ENCODE data around the gene PEAR1. TPM values are rescaled to one million over a fixed set of nuclear protein-coding genes. Genes with fewer than 3 reads are reported as not detected.

PEAR1 gene
- polyA plus RNA-seq, 1 experiment = 14.9 TPM

GRCh38 chr1:156880473-156880872 lies 13.0 kb upstream of the PEAR1 start:
- ChIA-PET POLR2A (no interaction called here), CTCF (interaction anchor here (0.9 to 1.5 kb wide), 4 partner anchors 10 to 191 kb away, joined by 3 to 8 read pairs (median 6); partner anchors contain the start of gene NTRK1)
- no peak for DNase-seq (ENCODE audit: low read depth, low spot score)
- no peak for TF ChIP-seq CTCF (IDR thresholded peaks at IDR 0.05; ENCODE audit: low read depth, low read length)
- Histone ChIP-seq H3K27ac (ENCODE audit: low read depth, low read length) (no peak overlapping the region), H3K27me3 (ENCODE audit: control insufficient read depth, insufficient read depth, low read length) (peaks cover 87% of the 10 kb centered on the region), H3K4me3 (ENCODE audit: low read depth, low read length) (no peak overlapping the region), H3K9me3 (ENCODE audit: control insufficient read depth, insufficient read depth, low read length) (no peaks in the 10 kb centered on the region)

- no peak for TF ChIP-seq CTCF (IDR thresholded peaks at IDR 0.05; ENCODE audit: low read depth, low read length)
- no peaks in the 10 kb centered on the region for H3K9me3 ChIP-seq (ENCODE audit: control insufficient read depth, insufficient read depth, low read length)
- POLR2A ChIA-PET = no interaction called here
- CTCF ChIA-PET = interaction anchor here (0.9 to 1.4 kb wide), 2 partner anchors 9 to 192 kb away, joined by 3 to 6 read pairs; no protein-coding TSS in a partner anchor
- no peak overlapping the region for H3K27ac ChIP-seq (ENCODE audit: low read depth, low read length)
- H3K27me3 ChIP-seq (ENCODE audit: control insufficient read depth, insufficient read depth, low read length) = peaks cover 84% of the 10 kb centered on the region
- no peak for DNase-seq (ENCODE audit: low read depth, low spot score)
- no peak overlapping the region for H3K4me3 ChIP-seq (ENCODE audit: low read depth, low read length)
These were observed 12.4 kb upstream of the PEAR1 start for GRCh38 chr1:156881101-156881500.

GRCh38 chr1:156881663-156882062 lies 11.9 kb upstream of the PEAR1 start:
- CTCF ChIA-PET = interaction anchor here (0.9 kb wide), 1 partner anchor 8 kb away, joined by 6 read pairs; no protein-coding TSS in a partner anchor
- Histone ChIP-seq H3K9me3 (ENCODE audit: control insufficient read depth, insufficient read depth, low read length) (no peaks in the 10 kb centered on the region), H3K4me3 (ENCODE audit: low read depth, low read length) (no peak overlapping the region), H3K27ac (ENCODE audit: low read depth, low read length) (no peak overlapping the region), H3K27me3 (ENCODE audit: control insufficient read depth, insufficient read depth, low read length) (peaks cover 81% of the 10 kb centered on the region)
- POLR2A ChIA-PET = no interaction called here
- no peak for DNase-seq (ENCODE audit: low read depth, low spot score)
- TF ChIP-seq CTCF (IDR thresholded peaks at IDR 0.05; ENCODE audit: low read depth, low read length) = no peak

GRCh38 chr1:156882543-156882942 lies 11.0 kb upstream of the PEAR1 start:
- ChIA-PET POLR2A (no interaction called here), CTCF (interaction anchor here (0.5 kb wide), 1 partner anchor 22 kb away, joined by 4 read pairs; the partner anchor contains the start of gene NTRK1)
- no peak for TF ChIP-seq CTCF (IDR thresholded peaks at IDR 0.05; ENCODE audit: low read depth, low read length)

GRCh38 chr1:156883919-156884318 lies 9.6 kb upstream of the PEAR1 start:
- TF ChIP-seq CTCF (IDR thresholded peaks at IDR 0.05; ENCODE audit: low read depth, low read length) = no peak
- DNase-seq (ENCODE audit: low read depth, low spot score) = no peak
- no peaks in the 10 kb centered on the region for H3K9me3 ChIP-seq (ENCODE audit: control insufficient read depth, insufficient read depth, low read length)
- CTCF ChIA-PET = interaction anchor here (0.7 to 1.6 kb wide), 4 partner anchors 9 to 45 kb away, joined by 3 to 8 read pairs (median 4); partner anchors contain the start of genes INSRR and NTRK1
- POLR2A ChIA-PET = no interaction called here
- H3K27me3 ChIP-seq (ENCODE audit: control insufficient read depth, insufficient read depth, low read length) = peaks cover 73% of the 10 kb centered on the region
- no peak overlapping the region for H3K27ac ChIP-seq (ENCODE audit: low read depth, low read length)
- H3K4me3 ChIP-seq (ENCODE audit: low read depth, low read length) = no peak overlapping the region

More at GRCh38 chr1:156882543-156882942, 11.0 kb upstream of the PEAR1 start:
- Histone ChIP-seq H3K4me3 (ENCODE audit: low read depth, low read length) (no peak overlapping the region), H3K27ac (ENCODE audit: low read depth, low read length) (no peak overlapping the region), H3K9me3 (ENCODE audit: control insufficient read depth, insufficient read depth, low read length) (no peaks in the 10 kb centered on the region), H3K27me3 (ENCODE audit: control insufficient read depth, insufficient read depth, low read length) (peaks cover 84% of the 10 kb centered on the region)
- no peak for DNase-seq (ENCODE audit: low read depth, low spot score)

Data from AG04450 (cell line).